Measurements from ENCODE around the gene ZFPL1.
A peak's percentile ranks its signal among the peaks of the same experiment; 100 is the strongest.

Gene ZFPL1

DNA sequence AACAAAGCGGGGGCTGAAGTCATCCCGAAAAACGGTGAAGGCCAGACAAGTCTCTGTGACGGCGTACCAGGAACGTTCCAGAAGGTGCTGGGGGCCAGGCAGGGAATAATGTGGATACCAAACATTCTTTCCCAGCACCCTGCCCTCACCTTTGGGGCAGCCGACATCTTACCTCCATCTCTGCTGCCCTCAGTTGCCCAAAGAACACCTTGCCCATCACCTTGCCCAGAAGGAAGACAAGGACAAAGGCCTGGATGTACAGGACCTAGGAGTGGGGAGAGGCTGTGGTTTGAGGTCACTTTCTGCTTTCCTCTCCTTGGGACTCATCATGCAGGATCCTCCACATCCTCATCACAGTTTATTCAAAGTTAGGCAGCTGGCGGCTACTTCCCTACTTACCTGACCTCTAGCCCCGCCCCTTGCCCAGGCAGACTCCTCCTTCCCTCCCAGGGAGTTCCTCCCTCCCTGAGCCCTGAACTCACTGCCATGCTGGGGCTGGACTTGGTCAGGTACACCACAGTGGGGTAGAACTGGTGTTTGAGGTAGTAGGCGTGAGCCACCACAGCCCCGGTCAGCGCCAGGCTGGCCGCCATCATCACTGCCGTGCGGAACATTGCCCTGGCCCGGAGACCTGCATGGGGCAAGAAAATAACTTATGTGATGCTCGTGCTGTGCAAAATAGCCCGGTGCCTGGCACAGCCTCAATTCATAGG is 49.1 kb downstream of the ZFPL1 start:
- TF ChIP-seq, protein P1, sequence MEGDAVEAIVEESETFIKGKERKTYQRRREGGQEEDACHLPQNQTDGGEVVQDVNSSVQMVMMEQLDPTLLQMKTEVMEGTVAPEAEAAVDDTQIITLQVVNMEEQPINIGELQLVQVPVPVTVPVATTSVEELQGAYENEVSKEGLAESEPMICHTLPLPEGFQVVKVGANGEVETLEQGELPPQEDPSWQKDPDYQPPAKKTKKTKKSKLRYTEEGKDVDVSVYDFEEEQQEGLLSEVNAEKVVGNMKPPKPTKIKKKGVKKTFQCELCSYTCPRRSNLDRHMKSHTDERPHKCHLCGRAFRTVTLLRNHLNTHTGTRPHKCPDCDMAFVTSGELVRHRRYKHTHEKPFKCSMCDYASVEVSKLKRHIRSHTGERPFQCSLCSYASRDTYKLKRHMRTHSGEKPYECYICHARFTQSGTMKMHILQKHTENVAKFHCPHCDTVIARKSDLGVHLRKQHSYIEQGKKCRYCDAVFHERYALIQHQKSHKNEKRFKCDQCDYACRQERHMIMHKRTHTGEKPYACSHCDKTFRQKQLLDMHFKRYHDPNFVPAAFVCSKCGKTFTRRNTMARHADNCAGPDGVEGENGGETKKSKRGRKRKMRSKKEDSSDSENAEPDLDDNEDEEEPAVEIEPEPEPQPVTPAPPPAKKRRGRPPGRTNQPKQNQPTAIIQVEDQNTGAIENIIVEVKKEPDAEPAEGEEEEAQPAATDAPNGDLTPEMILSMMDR (conservative IDR thresholded peaks at IDR 0.05; ENCODE audit: low read depth, low read length), result no peak
- H3K4me3 ChIP-seq (ENCODE audit: low read depth, low read length), result peak overlapping the region; percentile 93
- DNase-seq (ENCODE audit: low read depth), result peak; percentile 35

DNA sequence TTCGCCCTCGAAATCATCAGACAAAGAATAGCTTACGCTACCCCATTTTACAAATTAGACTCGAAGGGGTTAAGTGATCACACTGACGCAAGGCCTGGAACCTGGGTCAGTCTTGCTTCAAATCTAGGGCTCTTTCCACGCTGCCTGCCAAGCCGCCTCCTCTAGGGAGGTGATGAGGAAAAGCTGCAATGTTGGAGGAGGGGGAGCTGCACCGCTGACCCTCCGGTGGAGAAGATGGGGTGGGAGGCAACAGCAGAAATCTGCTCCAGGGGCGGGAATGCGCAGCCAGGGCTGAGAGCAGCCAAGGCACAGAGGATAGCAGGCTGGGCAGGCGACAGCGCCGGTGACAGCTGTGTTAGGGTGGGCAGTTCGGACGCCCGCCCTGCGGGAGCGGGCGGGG is 49.7 kb downstream of the ZFPL1 start:
- H3K4me3 ChIP-seq (ENCODE audit: low read depth, low read length), result peak overlapping the region; percentile 93
- TF ChIP-seq, protein P1 (conservative IDR thresholded peaks at IDR 0.05; ENCODE audit: low read depth, low read length), result no peak
- DNase-seq (ENCODE audit: low read depth), result peak; percentile 52

DNA sequence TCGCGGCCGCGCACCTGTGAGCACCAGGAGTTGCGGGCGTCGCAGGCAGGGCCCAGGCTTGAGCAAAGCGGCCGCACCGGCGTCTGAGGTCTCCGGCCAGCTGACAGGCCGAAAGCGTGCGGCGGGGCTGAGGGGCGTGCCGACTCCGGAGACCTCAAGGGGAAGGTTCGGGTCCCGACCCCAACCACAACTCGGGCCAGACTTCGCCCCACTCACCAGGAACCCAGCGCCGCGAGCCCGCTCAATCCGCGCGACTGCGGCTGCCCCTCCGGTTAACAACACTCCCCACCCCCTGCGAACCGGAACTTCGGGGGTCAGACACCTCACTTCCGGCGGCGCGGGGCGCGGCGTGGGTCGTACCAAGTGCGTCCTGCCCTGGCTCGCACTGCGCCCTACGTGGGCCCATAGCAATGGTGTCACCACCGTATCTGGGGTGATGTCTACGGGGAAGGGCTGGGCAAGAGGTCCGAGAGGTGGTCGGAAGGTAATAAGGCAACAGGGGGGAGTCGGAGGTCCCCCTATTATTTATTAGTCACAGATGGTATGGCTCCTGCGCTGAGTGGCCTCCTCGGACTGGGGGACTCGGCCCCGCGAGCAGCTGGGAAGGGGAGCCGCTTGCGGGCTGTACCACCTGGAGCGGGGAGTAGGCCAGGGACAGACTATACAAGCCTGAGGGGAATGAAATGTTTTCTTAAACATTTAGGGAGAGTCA is 50.4 kb downstream of the ZFPL1 start, which contains the start of gene SYVN1:
Gene SYVN1 (minus strand): TSS at position 280 of the 712 bp plus-strand sequence. CDS start 918 bp downstream, outside the sequence.
- TF ChIP-seq, protein P1 (conservative IDR thresholded peaks at IDR 0.05; ENCODE audit: low read depth, low read length), result no peak
- DNase-seq (ENCODE audit: low read depth), result peak; percentile 86
- peak within 1 kb of the TSS; percentile 93 for H3K4me3 ChIP-seq (ENCODE audit: low read depth, low read length)

DNA sequence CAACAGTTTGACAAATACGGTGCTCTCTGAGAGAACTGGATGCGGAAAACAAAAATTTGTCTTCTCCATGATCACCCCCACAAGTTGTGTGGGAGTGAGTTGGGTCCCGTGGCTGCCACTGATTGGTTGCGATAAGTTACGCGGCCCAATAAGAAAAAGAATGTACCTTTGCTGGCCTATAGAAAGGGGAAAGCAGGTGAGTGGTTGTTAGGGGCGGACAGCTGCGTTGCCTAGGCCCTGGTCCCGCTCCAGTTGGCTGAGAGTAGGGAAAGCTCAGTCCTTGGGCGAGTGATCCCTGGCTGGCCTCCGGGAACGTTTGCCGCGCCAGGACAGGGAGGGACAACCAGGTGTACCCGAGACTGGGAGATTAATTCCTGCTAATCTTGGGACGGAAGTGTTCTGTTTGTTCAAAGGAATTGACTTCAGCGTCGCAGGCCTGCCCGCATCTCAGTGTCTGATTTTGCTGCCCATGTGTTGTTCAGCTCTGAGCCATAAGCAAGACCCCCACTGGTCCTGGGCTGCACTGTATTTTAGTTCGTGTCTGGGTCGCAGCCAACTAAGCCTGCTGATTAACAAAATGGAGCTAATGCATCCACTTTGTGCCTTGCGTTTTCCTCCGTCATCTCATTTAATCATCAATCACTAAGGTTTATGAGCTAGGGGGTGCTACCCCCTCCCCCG is 51.1 kb downstream of the ZFPL1 start:
- peak; percentile 98 for DNase-seq (ENCODE audit: low read depth)
- peak overlapping the region; percentile 93 for H3K4me3 ChIP-seq (ENCODE audit: low read depth, low read length)
- TF ChIP-seq, protein P1 (conservative IDR thresholded peaks at IDR 0.05; ENCODE audit: low read depth, low read length), result no peak

GRCh38 chr11:65135633-65136145 is 51.7 kb downstream of the ZFPL1 start:
- TF ChIP-seq, protein P1 (conservative IDR thresholded peaks at IDR 0.05; ENCODE audit: low read depth, low read length), result no peak

GRCh38 chr11:65136515-65137096 is 52.6 kb downstream of the ZFPL1 start:
- H3K4me3 ChIP-seq (ENCODE audit: low read depth, low read length), result no peak overlapping the region
- DNase-seq (ENCODE audit: low read depth), result no peak
- TF ChIP-seq, protein P1 (conservative IDR thresholded peaks at IDR 0.05; ENCODE audit: low read depth, low read length), result no peak

More at GRCh38 chr11:65135633-65136145, 51.7 kb downstream of the ZFPL1 start:
- DNase-seq (ENCODE audit: low read depth), result no peak
- H3K4me3 ChIP-seq (ENCODE audit: low read depth, low read length), result peak overlapping the region; percentile 93

Data from choroid plexus epithelial cell (primary cell).